8988T (cell line): ENCODE results near the gene MXI1.
A peak's percentile ranks its signal among the peaks of the same experiment; 100 is the strongest.

Source experiments
- DNase-seq: peaks from one replicate; pipeline ENCODE4 v3.0.0; 2011

The MXI1 gene

DNA sequence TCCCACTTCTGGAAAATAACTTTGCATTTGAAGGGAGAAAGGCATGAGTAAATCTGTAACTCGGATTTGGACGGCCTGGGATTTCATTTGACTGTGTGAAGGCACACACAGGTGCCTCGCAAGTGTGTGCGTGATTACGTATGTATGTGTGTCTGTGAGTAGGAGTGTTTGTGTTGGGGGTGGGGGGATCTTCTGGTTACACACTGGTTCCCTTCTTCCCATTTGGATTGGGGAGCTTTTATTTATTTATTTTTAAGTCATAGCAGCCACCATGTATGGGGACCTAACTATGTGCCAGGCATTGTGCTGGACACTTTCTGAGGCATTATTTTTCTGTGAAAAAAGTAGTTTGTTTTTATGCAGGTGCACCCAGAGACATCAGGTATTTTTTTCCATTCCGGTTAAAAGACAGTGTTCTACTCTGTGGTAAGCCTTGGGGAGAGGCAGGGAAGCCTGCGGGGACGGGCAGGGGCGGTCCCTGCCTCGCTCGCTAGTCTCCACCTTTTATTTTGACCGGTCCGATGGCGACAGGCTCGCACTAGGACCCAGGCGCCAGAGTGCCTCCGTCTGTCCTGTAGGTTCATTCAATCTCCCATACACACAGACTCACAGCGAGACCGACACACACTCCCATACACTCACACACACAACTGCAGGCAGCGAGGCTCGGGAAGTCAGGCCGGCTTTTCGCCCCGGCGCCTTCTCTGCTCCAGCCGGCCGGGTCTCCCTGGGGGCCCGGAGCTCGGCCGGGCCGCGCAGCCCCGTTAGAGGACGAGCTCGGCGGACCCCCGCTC lies at the start of gene MXI1:
Gene MXI1 (plus strand): TSS at position 595 of the 794 bp plus-strand sequence. CDS start 204 bp downstream, outside the sequence.
- DNase-seq, result peak; percentile 91

DNA sequence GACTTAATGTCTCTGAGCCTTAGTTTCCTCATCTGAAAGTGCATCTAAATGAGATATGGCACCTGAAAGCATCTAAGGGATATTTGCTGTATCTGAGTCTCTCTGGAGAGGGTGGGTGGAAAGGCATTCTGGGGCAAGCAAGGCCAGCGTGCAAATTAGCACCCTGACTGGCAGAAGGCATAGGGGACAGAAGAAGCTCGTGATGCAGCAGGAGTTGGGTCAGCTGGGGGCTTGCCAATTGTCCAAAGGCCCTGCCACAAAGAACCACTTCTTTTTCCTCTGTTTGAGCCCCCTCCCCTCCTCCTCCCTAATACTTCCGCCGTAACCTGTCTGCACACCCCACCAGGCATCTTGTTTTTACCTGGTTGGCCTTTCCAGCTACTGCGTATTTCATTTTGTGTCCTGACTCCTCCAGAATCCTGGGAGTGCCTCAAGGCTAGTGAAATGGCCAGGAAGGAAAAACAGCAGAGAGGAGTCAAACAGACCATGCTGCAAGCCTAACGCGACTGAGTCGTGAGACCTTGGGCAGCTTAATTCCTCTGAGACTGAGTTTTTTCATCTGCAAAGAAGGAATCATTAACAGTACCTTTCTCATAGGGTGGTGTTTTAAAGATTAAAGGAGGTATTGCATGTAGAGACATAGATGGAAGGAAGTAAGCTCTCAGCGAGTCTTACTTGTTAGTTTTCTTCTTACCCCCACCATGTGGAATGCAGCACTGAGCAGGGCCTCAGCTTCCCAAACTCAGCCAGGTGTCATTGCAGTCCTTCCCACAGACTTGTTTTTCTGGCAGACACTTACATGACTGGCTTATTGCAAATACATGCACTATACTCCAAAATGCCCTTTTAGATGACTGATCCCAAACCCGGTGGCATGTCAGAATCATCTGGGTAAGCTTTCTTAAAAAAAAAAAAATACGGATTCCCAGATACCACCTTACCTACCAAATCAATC lies 49.1 kb upstream of the MXI1 start:
- no peak for DNase-seq

DNA sequence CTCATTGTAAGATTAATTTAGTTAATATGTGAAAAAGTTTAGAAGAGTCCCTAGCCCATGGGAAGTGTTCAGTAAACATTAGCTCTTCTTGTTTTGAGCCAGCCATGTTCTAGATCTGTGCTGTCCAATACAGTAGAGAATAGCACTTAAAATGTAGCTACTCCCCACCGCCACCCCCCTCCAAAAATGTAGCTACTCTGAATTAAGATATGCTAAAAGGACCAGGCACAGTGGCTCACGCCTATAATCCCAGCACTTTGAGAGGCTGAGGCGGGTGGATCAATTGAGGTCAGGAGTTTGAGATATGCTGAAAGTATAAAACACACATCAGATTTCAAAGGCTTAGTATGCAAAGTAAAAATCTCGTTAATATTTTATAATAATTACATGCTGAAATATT lies 47.3 kb upstream of the MXI1 start:
- no peak for DNase-seq

DNA sequence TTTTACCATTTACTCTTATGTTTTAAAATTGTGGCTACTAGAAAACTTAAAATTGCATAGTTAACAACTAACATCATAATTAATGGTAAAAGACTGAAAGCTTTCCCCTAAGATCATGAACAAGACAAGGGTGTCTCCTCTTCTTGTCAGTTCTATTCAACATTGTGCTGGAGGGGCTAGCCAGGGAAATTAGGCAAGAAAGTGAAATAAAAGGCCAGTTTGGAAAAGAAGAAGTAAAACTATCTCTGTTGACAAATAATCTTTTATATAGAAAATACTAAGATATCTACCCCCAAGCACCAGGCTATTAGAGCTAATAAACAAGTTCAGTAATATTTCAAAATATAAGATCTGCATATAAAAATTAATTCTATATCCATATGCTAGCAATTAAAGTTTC lies 46.9 kb upstream of the MXI1 start:
- no peak for DNase-seq

DNA sequence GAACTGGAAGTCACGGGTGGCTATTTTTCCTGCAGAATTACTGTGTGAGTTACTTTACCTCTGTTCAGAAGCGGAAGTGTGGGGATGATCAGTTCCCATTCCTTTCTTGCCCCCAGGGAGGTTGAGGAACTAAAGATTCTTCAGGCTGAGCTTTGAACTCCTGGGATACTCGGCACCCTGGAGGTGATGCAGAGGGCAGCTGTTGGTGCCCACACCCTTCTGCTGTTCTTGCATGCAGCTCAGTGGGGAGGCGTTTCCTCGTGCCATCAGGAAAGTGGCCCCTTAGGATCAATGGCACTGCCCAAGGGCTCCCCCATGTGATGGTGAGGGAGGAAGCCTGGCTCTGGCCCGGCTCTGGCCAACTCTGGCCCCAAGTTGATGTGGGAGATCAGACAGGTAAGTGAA lies 44.7 kb upstream of the MXI1 start:
- DNase-seq, result no peak

DNA sequence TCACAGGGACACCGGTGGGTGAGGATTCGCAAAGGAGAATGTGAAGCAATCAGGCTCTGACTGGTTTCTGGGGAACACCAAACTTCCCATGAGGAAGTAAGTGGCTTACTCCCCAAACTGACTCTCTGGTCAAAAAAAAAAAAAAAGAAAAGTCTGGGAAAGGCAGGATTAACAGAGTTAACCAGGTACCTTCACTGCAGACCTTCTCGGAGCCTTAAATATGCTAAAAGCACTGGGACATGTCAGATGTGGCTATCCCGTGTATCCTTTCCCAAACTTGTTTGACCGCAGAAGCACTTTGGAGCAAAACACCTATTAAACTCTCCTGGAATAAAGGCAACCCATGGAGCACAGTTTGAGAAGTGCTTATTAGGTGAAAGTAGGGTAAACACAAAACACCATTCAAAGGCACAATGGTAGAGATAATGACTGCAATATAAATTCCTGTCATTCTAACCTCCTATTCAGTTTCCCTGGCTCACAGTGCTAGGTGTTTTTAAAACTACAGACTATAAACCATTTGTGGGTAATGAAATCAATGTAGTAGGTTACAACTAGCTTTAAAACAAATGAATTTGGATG lies 44.1 kb upstream of the MXI1 start:
- DNase-seq, result no peak

DNA sequence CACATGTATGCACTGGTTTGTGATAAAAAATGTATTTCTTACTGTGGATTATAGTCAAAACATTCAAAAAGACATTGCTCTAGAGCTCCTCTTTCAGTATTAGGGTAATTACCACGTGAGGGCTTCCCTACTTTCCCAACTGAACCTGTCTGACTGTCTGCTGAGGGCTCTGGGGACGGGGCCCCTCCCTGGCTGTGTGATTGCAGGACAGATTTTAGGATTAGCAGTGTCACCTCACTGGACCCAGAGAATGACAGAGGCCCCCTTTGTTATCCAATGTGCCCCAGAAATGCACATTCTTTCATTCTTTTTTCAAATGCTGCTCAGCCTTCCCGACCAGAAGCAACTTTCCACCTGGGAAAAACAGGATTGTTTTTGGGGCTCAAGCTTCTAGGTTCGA lies 43.6 kb upstream of the MXI1 start:
- DNase-seq, result no peak

DNA sequence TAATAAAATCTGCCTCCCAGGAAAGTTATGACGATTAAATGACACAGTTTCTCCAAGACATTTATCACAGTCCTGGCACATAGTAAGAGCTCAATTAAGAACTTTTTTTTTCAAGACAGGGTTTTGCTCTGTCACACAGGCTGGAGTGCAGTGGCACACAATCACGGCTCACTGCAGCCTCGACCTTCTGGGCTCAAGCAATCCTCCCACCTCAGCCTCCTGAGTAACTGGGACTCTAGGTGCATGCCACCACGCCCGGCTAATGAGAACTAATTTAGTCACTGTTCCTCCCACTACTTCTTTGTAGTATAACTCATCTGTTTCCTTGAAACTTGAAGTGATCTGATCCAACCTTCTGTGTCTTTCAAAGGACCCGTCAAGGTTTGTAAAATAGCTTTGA lies 42.2 kb upstream of the MXI1 start:
- DNase-seq, result no peak

DNA sequence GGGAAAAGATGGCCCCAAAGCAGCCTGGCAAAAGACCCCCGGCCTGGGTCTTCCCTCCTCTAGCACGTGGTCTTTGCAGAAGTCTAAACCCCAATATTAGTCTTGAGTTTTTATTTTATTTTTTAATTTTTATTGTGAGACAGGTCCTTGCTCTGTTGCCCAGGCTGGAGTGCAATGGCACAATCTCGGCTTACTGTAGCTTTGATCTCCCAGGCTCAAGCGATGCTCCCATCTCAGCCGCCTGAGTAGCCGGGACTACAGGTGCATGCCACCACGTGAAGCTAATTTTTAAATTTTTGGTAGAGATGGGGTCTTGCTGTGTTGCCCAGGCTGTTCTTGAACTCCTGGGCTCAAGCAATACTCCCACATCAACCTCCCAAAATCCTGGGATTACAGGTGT lies 40.3 kb upstream of the MXI1 start:
- DNase-seq, result no peak

DNA sequence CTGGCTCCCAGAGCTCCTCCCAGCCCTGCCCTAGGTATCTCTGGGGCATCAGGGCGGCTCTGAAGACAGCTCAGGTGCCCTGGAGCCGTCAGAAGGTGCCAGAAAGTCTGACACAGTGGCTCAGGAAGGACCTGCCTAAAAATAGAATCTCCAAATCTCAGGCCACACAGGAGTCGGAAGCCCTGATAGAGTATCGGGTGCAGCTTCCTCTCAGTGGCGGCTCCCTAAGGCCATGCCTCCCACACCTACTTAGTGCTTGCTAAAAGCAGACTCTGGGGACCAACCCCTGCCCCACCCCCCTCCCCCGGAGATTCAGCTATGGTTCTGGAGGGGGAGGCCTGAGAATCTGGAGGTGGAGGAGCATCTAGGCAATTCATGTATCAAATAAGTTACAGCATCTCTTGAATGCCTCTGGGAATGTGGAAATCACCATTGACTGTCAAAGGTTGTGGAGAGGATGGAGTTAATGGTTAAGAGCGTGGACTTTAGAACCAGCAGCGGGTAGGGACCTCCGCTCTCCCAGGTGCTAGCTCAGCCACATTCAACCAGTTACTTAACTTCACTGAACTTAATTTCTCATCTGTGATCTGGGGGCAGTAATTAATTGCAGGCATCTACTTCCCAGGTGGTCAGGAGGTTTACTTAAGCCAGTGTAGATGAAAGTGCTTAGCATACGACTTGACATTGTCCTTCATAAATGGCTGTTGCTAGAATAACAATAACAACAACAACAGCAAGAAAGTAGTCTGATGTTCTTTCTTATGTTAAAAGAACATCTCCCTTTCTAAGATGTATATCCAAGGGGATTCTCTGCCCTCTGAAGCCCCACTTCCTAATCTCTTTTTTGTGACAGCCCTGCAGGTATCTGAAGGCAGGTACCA lies 38.6 kb upstream of the MXI1 start:
- DNase-seq, result no peak

DNA sequence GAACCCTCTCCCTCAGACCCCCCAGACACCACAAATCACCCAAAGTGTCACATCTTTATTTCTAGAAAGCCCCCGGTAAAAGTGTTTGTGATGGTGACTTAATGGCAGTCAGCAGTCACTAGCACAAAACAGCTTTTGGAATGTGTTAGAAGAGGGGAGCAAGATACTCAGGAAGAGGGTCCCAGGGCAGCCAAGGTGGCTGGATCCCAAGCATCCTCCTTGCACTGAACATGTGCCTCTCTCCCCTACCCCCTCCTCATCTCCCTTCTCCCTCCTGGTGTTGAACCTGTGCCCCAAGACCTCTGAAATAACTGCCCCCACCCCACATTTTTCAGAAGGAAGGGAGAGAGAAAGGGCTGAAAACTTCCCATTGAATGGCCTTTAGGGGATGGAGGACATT lies 37.8 kb upstream of the MXI1 start:
- DNase-seq, result no peak

DNA sequence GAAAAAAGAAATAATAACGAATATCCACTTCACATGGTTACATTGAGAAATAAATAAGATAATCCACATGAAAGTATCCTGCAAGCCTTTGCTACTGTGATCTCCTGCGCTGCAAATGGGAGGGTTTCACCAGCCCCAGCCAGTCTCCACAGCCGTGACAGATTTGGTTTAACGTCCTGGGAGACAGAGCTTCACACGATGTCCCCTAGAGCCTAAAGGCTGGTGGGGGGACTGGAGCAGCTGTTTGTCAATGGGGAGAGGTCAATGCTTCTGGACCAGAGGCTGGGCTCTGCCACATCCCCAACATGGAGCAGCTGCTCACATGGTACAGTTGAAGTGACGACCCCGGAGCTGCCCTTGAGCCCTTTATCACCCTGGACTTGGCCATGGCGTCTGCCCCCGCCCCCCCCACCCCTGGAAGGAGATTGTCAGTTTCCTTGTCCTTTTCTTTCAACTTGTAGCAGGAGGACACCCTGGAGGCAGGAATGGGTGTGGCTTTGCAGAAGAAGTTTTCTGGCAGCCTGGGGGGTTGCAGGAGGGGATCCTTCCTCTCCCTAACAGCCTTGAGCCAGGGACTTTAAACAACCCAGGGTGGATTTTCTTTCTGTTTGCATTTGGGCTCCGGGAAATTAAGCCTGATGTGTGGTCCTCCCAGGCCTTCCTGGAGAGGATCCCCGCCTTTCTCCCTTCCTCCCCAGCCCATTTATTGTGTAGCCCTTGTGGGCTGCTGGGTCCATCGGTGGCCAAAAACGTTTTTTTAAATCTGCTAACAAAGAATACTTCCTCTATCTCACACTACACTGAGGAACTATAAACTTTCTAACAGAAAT lies 37.0 kb upstream of the MXI1 start:
- no peak for DNase-seq

DNA sequence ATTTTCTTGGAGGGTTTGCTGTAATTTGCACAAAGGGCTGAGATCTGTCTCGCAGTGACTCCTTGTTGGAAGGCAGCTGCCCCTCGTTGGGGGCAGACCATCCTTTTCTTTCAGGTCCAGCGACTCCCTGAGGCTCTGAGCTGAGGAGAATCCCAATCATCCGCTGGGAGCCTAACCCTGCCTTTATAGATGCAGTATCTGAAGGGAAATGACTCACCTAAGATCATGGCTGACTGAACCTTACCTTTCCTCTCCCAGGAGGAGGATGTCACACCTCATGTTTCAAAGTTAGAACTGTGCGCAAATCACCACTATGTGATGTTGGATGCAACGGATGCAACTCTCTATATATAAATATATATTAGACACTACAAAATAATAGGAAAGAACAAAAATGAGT lies 36.4 kb upstream of the MXI1 start:
- DNase-seq, result no peak

DNA sequence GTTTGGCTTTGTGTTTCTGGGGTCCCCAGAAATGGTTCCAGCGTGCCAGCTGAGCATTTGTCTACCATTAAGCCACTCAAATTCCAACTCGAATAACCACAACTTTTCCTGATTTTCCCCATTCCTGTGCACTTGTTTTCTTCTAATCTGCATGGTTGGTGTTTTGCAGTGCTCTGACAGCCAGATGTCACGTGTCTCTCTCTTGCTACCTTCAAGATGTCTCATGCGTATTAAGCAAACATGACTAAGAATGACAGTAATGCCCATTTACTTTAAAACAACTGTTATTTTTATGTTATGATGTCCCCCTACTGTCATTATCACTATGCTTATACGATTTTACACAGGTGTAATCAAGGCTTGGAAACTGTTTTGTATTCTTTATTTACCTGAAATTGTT lies 35.2 kb upstream of the MXI1 start:
- DNase-seq, result no peak

DNA sequence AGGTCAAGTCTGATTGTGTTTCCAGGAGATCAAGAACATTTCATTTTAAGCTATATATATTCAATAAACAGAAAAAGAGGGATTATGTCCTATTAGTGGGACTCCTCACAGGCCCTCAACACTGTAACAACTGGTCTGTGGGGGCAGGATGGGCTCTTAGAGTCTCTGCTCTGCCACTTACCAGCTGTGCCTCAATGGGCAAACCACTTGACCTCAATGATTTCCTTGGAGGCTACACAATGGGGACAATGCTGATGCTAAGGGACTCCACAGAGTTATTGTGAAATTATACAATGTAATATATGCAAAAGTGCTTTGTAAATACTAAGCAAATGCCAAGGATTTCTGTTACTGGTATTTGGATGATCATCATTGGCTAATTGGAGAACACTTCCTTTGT lies 33.2 kb upstream of the MXI1 start:
- DNase-seq, result no peak

DNA sequence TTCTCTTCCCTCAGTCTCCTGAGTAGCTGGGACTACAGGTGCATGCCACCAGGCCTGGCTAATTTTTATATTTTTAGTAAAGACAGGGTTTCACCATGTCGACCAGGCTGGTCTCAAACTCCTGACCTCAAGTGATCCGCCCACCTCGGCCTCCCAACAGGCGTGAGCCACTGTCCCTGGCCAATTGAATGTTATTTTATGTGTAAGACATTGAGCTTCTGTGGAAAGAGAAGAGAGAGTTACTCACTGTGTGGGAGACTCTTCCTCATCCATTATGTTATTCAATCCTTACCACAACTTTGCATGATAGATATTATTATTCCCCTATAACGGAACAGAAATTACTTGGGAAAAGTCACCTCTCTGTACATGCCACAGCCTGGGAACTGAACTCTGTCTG lies 32.6 kb upstream of the MXI1 start:
- no peak for DNase-seq

DNA sequence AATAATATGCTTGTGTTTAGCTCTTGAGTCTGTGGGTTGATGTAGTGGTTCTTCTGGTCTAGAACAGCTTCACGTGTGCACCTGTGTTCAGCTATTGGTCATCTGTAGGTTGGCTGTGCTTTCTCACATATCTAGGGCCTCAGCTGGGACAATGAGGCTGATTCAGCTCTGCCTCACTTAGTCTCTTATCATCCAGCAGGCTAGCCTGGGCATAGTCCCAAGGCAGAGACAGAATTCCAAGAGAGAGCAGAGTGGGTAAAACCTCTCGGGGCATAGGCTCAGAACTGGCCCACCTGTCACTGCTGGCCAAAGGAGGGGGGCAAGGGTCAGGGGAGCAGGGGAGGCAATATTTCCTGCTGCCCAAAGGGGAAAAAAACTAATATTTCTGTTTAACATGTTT lies 32.0 kb upstream of the MXI1 start:
- no peak for DNase-seq

DNA sequence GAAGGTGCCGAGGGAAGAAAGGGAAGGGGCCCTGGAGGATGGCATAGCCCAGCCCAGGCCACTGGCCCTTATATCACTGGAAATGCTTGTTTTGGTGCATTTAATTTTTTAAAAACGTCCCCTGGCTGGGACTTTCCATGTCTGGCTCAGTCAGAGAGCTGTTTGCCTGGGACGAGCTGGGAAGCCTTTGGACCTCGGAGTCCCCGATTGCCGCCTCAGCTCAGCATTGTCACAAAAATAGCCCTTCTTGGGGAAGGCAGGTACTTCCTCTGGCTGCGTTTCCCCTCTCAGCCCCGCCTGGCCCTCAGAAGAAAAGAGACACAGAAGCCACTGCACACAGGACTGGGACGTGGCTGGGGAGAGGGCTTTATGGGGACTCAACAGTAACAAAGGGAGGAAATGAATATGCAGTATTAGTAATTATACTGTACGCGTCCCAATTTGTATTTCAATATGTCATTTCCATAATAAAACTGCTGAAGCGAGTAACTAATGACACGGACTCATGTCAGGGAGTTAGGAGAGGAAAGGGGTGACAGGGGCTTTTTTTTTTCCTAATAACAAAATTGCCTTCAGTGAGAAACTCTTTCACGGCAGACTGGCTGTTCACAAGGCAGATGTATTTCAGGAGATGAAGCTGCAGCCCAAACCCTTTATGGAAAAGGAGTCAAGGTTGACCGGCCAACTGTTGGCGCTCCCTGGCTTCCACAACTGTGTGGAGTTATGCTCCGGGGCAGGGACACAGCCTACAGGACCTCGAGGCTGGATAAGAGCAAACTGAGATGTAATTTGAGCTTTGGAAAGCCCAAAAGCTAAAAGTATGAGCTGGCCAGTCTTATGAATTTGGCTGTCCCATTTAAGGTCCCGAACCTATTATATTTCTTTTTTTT lies 31.0 kb upstream of the MXI1 start:
- no peak for DNase-seq

DNA sequence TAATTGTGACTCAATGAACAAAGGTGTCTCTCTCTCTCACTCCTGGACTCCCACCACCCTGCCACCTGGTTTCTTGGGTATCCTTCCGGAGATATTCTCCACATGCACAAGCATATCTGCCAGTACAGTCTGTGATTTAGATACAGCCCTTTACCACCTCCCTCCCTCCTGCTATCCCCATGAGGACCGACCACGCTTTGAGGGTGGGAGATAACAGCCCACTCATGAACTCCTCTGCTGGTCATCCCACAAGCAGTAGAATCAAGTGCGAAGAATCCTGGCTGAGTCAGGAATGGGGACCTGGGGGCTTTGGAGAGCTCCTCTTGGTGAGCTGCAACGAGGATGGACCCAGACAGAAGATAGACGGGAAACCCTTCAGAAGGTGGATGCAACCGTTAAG lies 28.2 kb upstream of the MXI1 start:
- no peak for DNase-seq

DNA sequence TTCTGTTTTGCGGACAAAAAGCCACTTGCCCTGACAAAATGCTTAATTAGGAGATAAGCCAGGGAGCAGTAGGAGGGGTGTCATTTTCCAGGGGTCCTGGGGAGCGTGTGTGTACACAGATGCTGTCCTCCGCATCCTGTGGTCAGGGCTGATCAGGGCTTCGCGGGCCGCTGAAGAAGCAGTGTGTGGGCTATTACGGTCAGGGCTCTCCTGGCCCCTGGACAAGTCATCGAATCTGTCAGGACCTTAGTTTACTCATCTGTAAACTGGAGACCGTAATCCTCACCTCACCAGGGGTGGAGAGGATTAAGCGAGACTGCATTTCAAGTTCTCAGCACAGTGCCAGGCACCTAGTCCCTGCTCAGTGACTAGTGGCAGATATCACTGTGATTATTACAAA lies 26.0 kb upstream of the MXI1 start:
- DNase-seq, result no peak

DNA sequence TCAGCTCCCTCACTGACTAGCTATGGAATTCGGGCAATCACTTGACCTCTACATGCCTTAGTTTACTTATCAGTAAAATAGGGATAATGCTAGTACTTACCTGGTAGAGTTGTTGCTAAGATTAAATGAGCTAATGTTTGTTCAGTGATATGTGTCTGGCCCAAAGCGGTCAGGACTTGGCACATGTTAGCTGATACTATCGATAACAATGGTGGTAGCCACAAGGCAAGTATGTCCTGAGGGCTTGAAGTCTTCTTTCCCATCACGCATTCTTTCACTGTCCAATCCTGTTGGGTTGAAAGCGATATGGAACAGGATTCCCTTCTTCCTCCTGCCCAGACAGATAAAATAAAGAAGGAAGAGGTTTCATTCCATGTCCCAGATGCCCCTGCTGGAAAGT lies 25.5 kb upstream of the MXI1 start:
- DNase-seq, result no peak
